ENCODE data around the gene CLDND2.

Gene CLDND2

DNA sequence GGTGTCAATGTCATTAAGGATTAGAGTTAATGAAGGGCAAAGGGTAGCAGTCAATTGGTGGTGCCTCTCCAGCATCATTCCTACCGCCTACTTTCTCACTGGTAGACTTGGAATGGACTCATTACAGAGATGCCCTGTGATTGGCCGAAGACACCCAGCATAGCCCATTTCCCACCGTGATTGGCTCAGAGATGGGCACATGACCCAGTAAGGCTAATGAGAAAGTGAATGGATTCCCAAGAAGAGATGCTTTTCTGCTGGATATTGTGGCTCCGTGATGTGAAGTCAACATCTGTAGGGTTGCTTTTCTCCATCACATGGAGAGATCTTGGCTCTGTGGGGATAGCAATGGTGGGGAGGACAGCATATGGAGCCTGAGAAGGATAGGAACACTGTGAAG lies 38.4 kb downstream of the CLDND2 start (continued):
- TF ChIP-seq, protein P1, sequence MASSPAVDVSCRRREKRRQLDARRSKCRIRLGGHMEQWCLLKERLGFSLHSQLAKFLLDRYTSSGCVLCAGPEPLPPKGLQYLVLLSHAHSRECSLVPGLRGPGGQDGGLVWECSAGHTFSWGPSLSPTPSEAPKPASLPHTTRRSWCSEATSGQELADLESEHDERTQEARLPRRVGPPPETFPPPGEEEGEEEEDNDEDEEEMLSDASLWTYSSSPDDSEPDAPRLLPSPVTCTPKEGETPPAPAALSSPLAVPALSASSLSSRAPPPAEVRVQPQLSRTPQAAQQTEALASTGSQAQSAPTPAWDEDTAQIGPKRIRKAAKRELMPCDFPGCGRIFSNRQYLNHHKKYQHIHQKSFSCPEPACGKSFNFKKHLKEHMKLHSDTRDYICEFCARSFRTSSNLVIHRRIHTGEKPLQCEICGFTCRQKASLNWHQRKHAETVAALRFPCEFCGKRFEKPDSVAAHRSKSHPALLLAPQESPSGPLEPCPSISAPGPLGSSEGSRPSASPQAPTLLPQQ (tag by site-specific recombination; IDR thresholded peaks at IDR 0.05): no peak
- TF ChIP-seq, protein P2, sequence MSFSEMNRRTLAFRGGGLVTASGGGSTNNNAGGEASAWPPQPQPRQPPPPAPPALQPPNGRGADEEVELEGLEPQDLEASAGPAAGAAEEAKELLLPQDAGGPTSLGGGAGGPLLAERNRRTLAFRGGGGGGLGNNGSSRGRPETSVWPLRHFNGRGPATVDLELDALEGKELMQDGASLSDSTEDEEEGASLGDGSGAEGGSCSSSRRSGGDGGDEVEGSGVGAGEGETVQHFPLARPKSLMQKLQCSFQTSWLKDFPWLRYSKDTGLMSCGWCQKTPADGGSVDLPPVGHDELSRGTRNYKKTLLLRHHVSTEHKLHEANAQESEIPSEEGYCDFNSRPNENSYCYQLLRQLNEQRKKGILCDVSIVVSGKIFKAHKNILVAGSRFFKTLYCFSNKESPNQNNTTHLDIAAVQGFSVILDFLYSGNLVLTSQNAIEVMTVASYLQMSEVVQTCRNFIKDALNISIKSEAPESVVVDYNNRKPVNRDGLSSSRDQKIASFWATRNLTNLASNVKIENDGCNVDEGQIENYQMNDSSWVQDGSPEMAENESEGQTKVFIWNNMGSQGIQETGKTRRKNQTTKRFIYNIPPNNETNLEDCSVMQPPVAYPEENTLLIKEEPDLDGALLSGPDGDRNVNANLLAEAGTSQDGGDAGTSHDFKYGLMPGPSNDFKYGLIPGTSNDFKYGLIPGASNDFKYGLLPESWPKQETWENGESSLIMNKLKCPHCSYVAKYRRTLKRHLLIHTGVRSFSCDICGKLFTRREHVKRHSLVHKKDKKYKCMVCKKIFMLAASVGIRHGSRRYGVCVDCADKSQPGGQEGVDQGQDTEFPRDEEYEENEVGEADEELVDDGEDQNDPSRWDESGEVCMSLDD (tag by site-specific recombination; IDR thresholded peaks at IDR 0.05): no peak
- no peak for TF ChIP-seq ZNF501 (tag by site-specific recombination; IDR thresholded peaks at IDR 0.05)
- no peak for TF ChIP-seq ZNF658 (tag by site-specific recombination; IDR thresholded peaks at IDR 0.05)
- no peak for TF ChIP-seq KLF10 (tag by site-specific recombination; IDR thresholded peaks at IDR 0.05)
- TF ChIP-seq ZNF626 (tag by site-specific recombination; IDR thresholded peaks at IDR 0.05): no peak
- TF ChIP-seq ZNF350 (tag by site-specific recombination; IDR thresholded peaks at IDR 0.05): no peak
- no peak for TF ChIP-seq MEIS1 (CRISPR knock-in tag; IDR thresholded peaks at IDR 0.05; ENCODE audit: borderline replicate concordance)
- no peak for TF ChIP-seq WT1 (tag by site-specific recombination; IDR thresholded peaks at IDR 0.05)
- no peak for TF ChIP-seq ZNF202 (tag by site-specific recombination; IDR thresholded peaks at IDR 0.05; ENCODE audit: borderline replicate concordance)

DNA sequence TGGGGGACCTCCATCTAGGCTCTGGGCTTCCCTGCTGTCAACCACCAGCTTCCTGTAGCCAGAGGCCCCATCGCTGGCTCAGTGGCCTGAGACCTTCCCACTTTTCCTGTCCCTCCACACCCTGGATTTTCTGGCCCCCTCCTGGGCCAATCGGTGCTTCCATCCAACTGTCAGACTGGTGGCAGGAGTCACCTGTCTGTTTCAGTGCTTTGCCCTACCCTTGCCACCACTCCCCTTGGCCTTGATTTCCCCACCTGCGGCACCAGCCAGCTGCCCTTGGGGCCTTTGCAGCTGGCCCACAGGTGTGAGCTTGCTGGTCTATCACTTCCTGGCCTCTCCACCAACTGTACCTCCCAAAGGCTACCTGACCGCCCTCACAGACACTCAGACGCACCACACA lies 39.4 kb downstream of the CLDND2 start:
- H3K27ac ChIP-seq (ENCODE audit: extremely low read depth, low read depth, low read length): no peak overlapping the region
- no peaks in the 10 kb centered on the region for H3K4me1 ChIP-seq (ENCODE audit: control insufficient read depth, insufficient read depth, low read length)
- H3K36me3 ChIP-seq (ENCODE audit: control insufficient read depth in 2 of 2, insufficient read depth in 1 of 2, low read length in 2 of 2): no peaks in the 10 kb centered on the region
- ChIA-PET POLR2A (interaction anchor here (2.4 kb wide), 1 partner anchor 11 kb away, joined by 9 read pairs; no protein-coding TSS in a partner anchor), CTCF (interaction anchor here (0.7 to 1.6 kb wide), 2 partner anchors 9 to 173 kb away, joined by 3 to 4 read pairs; no protein-coding TSS in a partner anchor)
- TF ChIP-seq ZNF610 (tag by site-specific recombination; IDR thresholded peaks at IDR 0.05; ENCODE audit: borderline replicate concordance) (no peak), ZNF791 (tag by site-specific recombination; IDR thresholded peaks at IDR 0.05) (no peak), ZNF501 (tag by site-specific recombination; IDR thresholded peaks at IDR 0.05) (no peak), KLF1 (tag by site-specific recombination; IDR thresholded peaks at IDR 0.05) (no peak), ZNF624 (tag by site-specific recombination; IDR thresholded peaks at IDR 0.05) (no peak), ZNF777 (tag by site-specific recombination; IDR thresholded peaks at IDR 0.05; ENCODE audit: borderline replicate concordance) (no peak), ZNF596 (tag by site-specific recombination; IDR thresholded peaks at IDR 0.05) (no peak), ZNF175 (tag by site-specific recombination; IDR thresholded peaks at IDR 0.05) (no peak), ZNF626 (tag by site-specific recombination; IDR thresholded peaks at IDR 0.05) (no peak), MYNN (tag by site-specific recombination; IDR thresholded peaks at IDR 0.05; ENCODE audit: borderline replicate concordance) (no peak), ZNF76 (tag by site-specific recombination; IDR thresholded peaks at IDR 0.05; ENCODE audit: borderline replicate concordance, low read depth) (no peak), ZXDB (tag by site-specific recombination; IDR thresholded peaks at IDR 0.05) (no peak), ZNF121 (tag by site-specific recombination; IDR thresholded peaks at IDR 0.05) (no peak), ZNF433 (tag by site-specific recombination; IDR thresholded peaks at IDR 0.05; ENCODE audit: low read depth) (no peak), ZNF266 (tag by site-specific recombination; IDR thresholded peaks at IDR 0.05; ENCODE audit: low read depth) (no peak)
- TF ChIP-seq, protein P3, sequence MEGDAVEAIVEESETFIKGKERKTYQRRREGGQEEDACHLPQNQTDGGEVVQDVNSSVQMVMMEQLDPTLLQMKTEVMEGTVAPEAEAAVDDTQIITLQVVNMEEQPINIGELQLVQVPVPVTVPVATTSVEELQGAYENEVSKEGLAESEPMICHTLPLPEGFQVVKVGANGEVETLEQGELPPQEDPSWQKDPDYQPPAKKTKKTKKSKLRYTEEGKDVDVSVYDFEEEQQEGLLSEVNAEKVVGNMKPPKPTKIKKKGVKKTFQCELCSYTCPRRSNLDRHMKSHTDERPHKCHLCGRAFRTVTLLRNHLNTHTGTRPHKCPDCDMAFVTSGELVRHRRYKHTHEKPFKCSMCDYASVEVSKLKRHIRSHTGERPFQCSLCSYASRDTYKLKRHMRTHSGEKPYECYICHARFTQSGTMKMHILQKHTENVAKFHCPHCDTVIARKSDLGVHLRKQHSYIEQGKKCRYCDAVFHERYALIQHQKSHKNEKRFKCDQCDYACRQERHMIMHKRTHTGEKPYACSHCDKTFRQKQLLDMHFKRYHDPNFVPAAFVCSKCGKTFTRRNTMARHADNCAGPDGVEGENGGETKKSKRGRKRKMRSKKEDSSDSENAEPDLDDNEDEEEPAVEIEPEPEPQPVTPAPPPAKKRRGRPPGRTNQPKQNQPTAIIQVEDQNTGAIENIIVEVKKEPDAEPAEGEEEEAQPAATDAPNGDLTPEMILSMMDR (tag by site-specific recombination; IDR thresholded peaks at IDR 0.05): no peak
- TF ChIP-seq, protein P4, sequence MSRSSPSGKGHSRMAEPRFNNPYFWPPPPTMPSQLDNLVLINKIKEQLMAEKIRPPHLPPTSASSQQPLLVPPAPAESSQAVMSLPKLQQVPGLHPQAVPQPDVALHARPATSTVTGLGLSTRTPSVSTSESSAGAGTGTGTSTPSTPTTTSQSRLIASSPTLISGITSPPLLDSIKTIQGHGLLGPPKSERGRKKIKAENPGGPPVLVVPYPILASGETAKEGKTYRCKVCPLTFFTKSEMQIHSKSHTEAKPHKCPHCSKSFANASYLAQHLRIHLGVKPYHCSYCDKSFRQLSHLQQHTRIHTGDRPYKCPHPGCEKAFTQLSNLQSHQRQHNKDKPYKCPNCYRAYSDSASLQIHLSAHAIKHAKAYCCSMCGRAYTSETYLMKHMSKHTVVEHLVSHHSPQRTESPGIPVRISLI (tag by site-specific recombination; IDR thresholded peaks at IDR 0.05): no peak
- TF ChIP-seq, protein P5, sequence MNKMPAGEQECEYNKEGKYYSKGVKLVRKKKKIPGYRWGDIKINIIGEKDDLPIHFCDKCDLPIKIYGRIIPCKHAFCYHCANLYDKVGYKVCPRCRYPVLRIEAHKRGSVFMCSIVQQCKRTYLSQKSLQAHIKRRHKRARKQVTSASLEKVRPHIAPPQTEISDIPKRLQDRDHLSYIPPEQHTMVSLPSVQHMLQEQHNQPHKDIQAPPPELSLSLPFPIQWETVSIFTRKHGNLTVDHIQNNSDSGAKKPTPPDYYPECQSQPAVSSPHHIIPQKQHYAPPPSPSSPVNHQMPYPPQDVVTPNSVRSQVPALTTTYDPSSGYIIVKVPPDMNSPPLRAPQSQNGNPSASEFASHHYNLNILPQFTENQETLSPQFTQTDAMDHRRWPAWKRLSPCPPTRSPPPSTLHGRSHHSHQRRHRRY (tag by site-specific recombination; IDR thresholded peaks at IDR 0.05): no peak
- TF ChIP-seq, protein P6, sequence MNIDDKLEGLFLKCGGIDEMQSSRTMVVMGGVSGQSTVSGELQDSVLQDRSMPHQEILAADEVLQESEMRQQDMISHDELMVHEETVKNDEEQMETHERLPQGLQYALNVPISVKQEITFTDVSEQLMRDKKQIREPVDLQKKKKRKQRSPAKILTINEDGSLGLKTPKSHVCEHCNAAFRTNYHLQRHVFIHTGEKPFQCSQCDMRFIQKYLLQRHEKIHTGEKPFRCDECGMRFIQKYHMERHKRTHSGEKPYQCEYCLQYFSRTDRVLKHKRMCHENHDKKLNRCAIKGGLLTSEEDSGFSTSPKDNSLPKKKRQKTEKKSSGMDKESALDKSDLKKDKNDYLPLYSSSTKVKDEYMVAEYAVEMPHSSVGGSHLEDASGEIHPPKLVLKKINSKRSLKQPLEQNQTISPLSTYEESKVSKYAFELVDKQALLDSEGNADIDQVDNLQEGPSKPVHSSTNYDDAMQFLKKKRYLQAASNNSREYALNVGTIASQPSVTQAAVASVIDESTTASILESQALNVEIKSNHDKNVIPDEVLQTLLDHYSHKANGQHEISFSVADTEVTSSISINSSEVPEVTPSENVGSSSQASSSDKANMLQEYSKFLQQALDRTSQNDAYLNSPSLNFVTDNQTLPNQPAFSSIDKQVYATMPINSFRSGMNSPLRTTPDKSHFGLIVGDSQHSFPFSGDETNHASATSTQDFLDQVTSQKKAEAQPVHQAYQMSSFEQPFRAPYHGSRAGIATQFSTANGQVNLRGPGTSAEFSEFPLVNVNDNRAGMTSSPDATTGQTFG (tag by site-specific recombination; IDR thresholded peaks at IDR 0.05; ENCODE audit: borderline replicate concordance): no peak
- no peaks in the 10 kb centered on the region for H3K9me3 ChIP-seq (ENCODE audit: control insufficient read depth, insufficient read depth, low read depth, low read length)
- H3K4me3 ChIP-seq (ENCODE audit: low read depth, low read length): no peak overlapping the region
